ENCODE results near the gene ZFYVE19. TPM values are rescaled to one million over a fixed set of nuclear protein-coding genes. Genes with fewer than 3 reads are reported as not detected.

Gene ZFYVE19
- total and polyA plus RNA-seq, 2 of the 13 experiments (the other 11 are each of a cell fraction or from before 2014, with no cell fraction given), result 23.3 to 44.0 TPM

DNA sequence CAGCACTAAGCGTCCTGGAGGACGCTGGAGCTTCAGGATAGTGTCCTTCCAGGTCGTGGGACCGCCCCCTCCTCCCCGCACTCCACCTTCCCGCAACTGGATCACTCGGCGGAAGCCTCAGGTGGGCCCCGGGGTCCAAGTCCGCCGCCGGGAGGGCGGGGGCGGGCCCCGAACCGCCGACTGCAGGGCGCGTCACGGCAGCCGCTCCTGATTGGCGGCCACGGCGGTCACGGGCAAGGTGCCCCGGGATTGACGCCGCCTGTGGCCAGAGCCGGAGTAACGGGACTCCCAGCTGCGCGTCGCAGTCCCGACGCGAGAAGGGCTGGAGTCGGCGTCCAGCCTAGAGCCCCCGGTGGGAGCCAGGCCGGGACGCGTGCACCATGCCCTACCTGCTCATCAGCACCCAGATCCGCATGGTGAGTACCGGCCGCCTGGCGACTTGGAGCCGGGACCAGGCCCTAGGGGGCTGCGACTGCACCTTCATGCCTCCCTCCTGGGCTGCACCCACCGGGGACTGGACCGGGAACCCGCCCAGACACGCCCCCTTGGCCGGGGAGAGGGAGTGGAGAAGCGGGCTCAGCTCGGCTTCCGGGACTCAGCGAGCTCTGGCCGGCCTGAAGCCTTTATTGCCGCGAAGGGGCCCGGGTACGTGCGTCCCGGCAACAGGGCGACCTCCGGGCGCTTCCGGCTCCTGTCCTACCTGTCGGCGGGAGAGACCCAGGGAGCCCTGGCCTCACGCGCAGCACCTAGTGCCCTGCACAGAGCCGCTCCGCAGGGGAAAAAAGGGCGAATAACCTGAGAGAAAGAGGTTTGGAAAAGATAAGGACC, 42.9 kb upstream of the ZFYVE19 start, which contains the start of gene GCHFR (continued):
- TF ChIP-seq, protein P1, sequence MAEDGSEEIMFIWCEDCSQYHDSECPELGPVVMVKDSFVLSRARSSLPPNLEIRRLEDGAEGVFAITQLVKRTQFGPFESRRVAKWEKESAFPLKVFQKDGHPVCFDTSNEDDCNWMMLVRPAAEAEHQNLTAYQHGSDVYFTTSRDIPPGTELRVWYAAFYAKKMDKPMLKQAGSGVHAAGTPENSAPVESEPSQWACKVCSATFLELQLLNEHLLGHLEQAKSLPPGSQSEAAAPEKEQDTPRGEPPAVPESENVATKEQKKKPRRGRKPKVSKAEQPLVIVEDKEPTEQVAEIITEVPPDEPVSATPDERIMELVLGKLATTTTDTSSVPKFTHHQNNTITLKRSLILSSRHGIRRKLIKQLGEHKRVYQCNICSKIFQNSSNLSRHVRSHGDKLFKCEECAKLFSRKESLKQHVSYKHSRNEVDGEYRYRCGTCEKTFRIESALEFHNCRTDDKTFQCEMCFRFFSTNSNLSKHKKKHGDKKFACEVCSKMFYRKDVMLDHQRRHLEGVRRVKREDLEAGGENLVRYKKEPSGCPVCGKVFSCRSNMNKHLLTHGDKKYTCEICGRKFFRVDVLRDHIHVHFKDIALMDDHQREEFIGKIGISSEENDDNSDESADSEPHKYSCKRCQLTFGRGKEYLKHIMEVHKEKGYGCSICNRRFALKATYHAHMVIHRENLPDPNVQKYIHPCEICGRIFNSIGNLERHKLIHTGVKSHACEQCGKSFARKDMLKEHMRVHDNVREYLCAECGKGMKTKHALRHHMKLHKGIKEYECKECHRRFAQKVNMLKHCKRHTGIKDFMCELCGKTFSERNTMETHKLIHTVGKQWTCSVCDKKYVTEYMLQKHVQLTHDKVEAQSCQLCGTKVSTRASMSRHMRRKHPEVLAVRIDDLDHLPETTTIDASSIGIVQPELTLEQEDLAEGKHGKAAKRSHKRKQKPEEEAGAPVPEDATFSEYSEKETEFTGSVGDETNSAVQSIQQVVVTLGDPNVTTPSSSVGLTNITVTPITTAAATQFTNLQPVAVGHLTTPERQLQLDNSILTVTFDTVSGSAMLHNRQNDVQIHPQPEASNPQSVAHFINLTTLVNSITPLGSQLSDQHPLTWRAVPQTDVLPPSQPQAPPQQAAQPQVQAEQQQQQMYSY (CRISPR knock-in tag; IDR thresholded peaks at IDR 0.05), result no peak
- TF ChIP-seq, protein P2, sequence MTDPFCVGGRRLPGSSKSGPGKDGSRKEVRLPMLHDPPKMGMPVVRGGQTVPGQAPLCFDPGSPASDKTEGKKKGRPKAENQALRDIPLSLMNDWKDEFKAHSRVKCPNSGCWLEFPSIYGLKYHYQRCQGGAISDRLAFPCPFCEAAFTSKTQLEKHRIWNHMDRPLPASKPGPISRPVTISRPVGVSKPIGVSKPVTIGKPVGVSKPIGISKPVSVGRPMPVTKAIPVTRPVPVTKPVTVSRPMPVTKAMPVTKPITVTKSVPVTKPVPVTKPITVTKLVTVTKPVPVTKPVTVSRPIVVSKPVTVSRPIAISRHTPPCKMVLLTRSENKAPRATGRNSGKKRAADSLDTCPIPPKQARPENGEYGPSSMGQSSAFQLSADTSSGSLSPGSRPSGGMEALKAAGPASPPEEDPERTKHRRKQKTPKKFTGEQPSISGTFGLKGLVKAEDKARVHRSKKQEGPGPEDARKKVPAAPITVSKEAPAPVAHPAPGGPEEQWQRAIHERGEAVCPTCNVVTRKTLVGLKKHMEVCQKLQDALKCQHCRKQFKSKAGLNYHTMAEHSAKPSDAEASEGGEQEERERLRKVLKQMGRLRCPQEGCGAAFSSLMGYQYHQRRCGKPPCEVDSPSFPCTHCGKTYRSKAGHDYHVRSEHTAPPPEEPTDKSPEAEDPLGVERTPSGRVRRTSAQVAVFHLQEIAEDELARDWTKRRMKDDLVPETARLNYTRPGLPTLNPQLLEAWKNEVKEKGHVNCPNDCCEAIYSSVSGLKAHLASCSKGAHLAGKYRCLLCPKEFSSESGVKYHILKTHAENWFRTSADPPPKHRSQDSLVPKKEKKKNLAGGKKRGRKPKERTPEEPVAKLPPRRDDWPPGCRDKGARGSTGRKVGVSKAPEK (CRISPR knock-in tag; IDR thresholded peaks at IDR 0.05; ENCODE audit: borderline replicate concordance), result no peak
- no peak for TF ChIP-seq ZNF10 (CRISPR knock-in tag; IDR thresholded peaks at IDR 0.05; ENCODE audit: borderline replicate concordance, low read depth)
- peak; percentile 63; the same call in 1 of the 2 replicates for TF ChIP-seq ARHGAP35 (CRISPR knock-in tag; IDR thresholded peaks at IDR 0.05; ENCODE audit: borderline replicate concordance)
- peak; percentile 96 for TF ChIP-seq RNF2 (conservative IDR thresholded peaks at IDR 0.05; ENCODE audit: low read depth)
- TF ChIP-seq, protein P3, sequence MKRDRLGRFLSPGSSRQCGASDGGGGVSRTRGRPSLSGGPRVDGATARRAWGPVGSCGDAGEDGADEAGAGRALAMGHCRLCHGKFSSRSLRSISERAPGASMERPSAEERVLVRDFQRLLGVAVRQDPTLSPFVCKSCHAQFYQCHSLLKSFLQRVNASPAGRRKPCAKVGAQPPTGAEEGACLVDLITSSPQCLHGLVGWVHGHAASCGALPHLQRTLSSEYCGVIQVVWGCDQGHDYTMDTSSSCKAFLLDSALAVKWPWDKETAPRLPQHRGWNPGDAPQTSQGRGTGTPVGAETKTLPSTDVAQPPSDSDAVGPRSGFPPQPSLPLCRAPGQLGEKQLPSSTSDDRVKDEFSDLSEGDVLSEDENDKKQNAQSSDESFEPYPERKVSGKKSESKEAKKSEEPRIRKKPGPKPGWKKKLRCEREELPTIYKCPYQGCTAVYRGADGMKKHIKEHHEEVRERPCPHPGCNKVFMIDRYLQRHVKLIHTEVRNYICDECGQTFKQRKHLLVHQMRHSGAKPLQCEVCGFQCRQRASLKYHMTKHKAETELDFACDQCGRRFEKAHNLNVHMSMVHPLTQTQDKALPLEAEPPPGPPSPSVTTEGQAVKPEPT (CRISPR knock-in tag; IDR thresholded peaks at IDR 0.05; ENCODE audit: low read depth), result peak; percentile 66
- TF ChIP-seq, protein P4, sequence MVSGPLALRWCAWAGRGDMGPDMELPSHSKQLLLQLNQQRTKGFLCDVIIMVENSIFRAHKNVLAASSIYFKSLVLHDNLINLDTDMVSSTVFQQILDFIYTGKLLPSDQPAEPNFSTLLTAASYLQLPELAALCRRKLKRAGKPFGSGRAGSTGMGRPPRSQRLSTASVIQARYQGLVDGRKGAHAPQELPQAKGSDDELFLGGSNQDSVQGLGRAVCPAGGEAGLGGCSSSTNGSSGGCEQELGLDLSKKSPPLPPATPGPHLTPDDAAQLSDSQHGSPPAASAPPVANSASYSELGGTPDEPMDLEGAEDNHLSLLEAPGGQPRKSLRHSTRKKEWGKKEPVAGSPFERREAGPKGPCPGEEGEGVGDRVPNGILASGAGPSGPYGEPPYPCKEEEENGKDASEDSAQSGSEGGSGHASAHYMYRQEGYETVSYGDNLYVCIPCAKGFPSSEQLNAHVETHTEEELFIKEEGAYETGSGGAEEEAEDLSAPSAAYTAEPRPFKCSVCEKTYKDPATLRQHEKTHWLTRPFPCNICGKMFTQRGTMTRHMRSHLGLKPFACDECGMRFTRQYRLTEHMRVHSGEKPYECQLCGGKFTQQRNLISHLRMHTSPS (CRISPR knock-in tag; IDR thresholded peaks at IDR 0.05; ENCODE audit: low read depth), result 0 out of 2 replicates have a peak, but pooled peaks have one; percentile 7
- TF ChIP-seq, protein P5, sequence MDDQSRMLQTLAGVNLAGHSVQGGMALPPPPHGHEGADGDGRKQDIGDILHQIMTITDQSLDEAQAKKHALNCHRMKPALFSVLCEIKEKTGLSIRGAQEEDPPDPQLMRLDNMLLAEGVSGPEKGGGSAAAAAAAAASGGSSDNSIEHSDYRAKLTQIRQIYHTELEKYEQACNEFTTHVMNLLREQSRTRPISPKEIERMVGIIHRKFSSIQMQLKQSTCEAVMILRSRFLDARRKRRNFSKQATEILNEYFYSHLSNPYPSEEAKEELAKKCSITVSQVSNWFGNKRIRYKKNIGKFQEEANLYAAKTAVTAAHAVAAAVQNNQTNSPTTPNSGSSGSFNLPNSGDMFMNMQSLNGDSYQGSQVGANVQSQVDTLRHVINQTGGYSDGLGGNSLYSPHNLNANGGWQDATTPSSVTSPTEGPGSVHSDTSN (CRISPR knock-in tag; IDR thresholded peaks at IDR 0.05; ENCODE audit: borderline replicate concordance), result no peak
- no peak; the same call in 1 of the 2 replicates for TF ChIP-seq SAFB2 (CRISPR knock-in tag; IDR thresholded peaks at IDR 0.05; ENCODE audit: borderline replicate concordance, low read depth)
- TF ChIP-seq, protein P6, sequence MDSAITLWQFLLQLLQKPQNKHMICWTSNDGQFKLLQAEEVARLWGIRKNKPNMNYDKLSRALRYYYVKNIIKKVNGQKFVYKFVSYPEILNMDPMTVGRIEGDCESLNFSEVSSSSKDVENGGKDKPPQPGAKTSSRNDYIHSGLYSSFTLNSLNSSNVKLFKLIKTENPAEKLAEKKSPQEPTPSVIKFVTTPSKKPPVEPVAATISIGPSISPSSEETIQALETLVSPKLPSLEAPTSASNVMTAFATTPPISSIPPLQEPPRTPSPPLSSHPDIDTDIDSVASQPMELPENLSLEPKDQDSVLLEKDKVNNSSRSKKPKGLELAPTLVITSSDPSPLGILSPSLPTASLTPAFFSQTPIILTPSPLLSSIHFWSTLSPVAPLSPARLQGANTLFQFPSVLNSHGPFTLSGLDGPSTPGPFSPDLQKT (CRISPR knock-in tag; IDR thresholded peaks at IDR 0.05; ENCODE audit: borderline replicate concordance), result no peak
- no peak for TF ChIP-seq ZFP36L2 (CRISPR knock-in tag; IDR thresholded peaks at IDR 0.05)

Measured in HepG2 (cell line).